DND-41 (cell line): ENCODE results near the gene WNT9B.

Experiments
- ATAC-seq: fragments of 200-7000 bp; cut with Tn5 transposase; 3 replicates; pipeline ENCODE4 v1.9.1; 2021; ENCODE audit warnings: low read depth; ENCODE audit not compliant: insufficient read depth
- DNase-seq: peaks from one replicate; pipeline ENCODE4 v3.0.0-alpha.2; 2020
- H2AFZ ChIP-seq: 2 replicates; pipeline ENCODE4 v1.6.0; 2012; ENCODE audit warnings: low read depth, low read length
- H3K27ac ChIP-seq: 2 replicates; pipeline ENCODE4 v1.5.1; 2012; ENCODE audit warnings: low read length, inconsistent platforms
- H3K27me3 ChIP-seq: fragments of 200-600 bp; sonication (generic); 2 replicates; pipeline ENCODE4 v1.6.0; 2012; ENCODE audit warnings: low read length, mild to moderate bottlenecking, inconsistent platforms; ENCODE audit not compliant: insufficient read depth, poor library complexity
- H3K36me3 ChIP-seq: 2 replicates; pipeline ENCODE4 v1.5.1; 2012; ENCODE audit warnings: low read length, inconsistent platforms; ENCODE audit not compliant: insufficient read depth
- H3K4me1 ChIP-seq: 2 replicates; pipeline ENCODE4 v1.5.1; 2012; ENCODE audit warnings: mild to moderate bottlenecking, low read length; ENCODE audit not compliant: insufficient read depth
- H3K4me2 ChIP-seq: 2 replicates; pipeline ENCODE4 v1.6.0; 2012; ENCODE audit warnings: mild to moderate bottlenecking, moderate library complexity, low read length, inconsistent platforms; ENCODE audit not compliant: insufficient read depth
- H3K4me3 ChIP-seq, 2 experiments: fragments of 200-600 bp in 1 of 2; shearing (Covaris generic) in 1 of 2; 2 replicates each; pipeline ENCODE4 v1.5.1; 2012 to 2016; ENCODE audit warnings: inconsistent platforms in 2 of 2, low read length in 2 of 2, mild to moderate bottlenecking in 2 of 2, low read depth in 1 of 2, moderate library complexity in 1 of 2
- H3K79me2 ChIP-seq: 2 replicates; pipeline ENCODE4 v1.6.0; 2012; ENCODE audit warnings: low read length, inconsistent platforms; ENCODE audit not compliant: insufficient read depth
- H3K9ac ChIP-seq: 2 replicates; pipeline ENCODE4 v1.6.0; 2012; ENCODE audit warnings: low read depth, mild to moderate bottlenecking, inconsistent platforms, low read length, moderate library complexity
- H3K9me3 ChIP-seq: 2 replicates; pipeline ENCODE4 v1.5.1; 2012; ENCODE audit warnings: low read length, moderate library complexity, mild to moderate bottlenecking, inconsistent platforms; ENCODE audit not compliant: insufficient read depth, severe bottlenecking
- H4K20me1 ChIP-seq: 2 replicates; pipeline ENCODE4 v1.6.0; 2012; ENCODE audit warnings: low read length; ENCODE audit not compliant: insufficient read depth
- CTCF ChIP-seq: IDR thresholded peaks from 2 replicates; pipeline ENCODE4 v1.5.1; 2012; ENCODE audit warnings: borderline replicate concordance, low read length, moderate library complexity, mild to moderate bottlenecking; ENCODE audit not compliant: poor library complexity, severe bottlenecking; ENCODE audit errors: extremely low read depth
- EZH2 ChIP-seq: IDR thresholded peaks from 3 replicates; pipeline ENCODE4 v1.6.1; 2012; ENCODE audit warnings: borderline replicate concordance, low read depth, mild to moderate bottlenecking, moderate library complexity, low read length, inconsistent platforms; ENCODE audit not compliant: severe bottlenecking

Gene WNT9B

GRCh38 chr17:46874906-46875305, 23.5 kb downstream of the WNT9B start:
- Histone ChIP-seq H3K4me3 (no peak overlapping the region), H3K27me3 (no peaks in the 10 kb centered on the region), H3K4me1 (peaks cover 4% of the 10 kb centered on the region), H3K27ac (no peak overlapping the region), H3K79me2 (no peaks in the 10 kb centered on the region), H3K9me3 (no peaks in the 10 kb centered on the region), H4K20me1 (no peaks in the 10 kb centered on the region), H3K36me3 (no peaks in the 10 kb centered on the region), H3K4me2 (no peak overlapping the region), H2AFZ (no peak overlapping the region), H3K9ac (no peak overlapping the region)
- ATAC-seq (no peak), DNase-seq (no peak)
- no peak for TF ChIP-seq EZH2

GRCh38 chr17:46875849-46876352, 24.5 kb downstream of the WNT9B start:
- Histone ChIP-seq H3K27ac (no peak overlapping the region), H3K36me3 (no peaks in the 10 kb centered on the region), H3K4me1 (peaks cover 4% of the 10 kb centered on the region), H4K20me1 (no peaks in the 10 kb centered on the region), H3K27me3 (no peaks in the 10 kb centered on the region), H3K9me3 (no peaks in the 10 kb centered on the region), H3K4me2 (no peak overlapping the region), H2AFZ (no peak overlapping the region; the same call in 1 of the 2 replicates), H3K9ac (no peak overlapping the region), H3K79me2 (no peaks in the 10 kb centered on the region), H3K4me3 (no peak overlapping the region)
- TF ChIP-seq EZH2 (no peak), CTCF (no peak)
- no peak for DNase-seq
- ATAC-seq: no peak

GRCh38 chr17:46876353-46876887, 25.0 kb downstream of the WNT9B start:
- Histone ChIP-seq H3K79me2 (no peaks in the 10 kb centered on the region), H3K4me1 (peaks cover 4% of the 10 kb centered on the region), H3K4me3 (no peak overlapping the region), H2AFZ (no peak overlapping the region), H3K36me3 (no peaks in the 10 kb centered on the region), H3K27me3 (no peaks in the 10 kb centered on the region), H3K9ac (no peak overlapping the region), H3K27ac (no peak overlapping the region), H3K4me2 (no peak overlapping the region), H4K20me1 (no peaks in the 10 kb centered on the region), H3K9me3 (no peaks in the 10 kb centered on the region)
- TF ChIP-seq CTCF (peak; percentile 26), EZH2 (no peak)
- DNase-seq: no peak
- ATAC-seq: no peak

GRCh38 chr17:46876926-46877325, 25.5 kb downstream of the WNT9B start:
- Histone ChIP-seq H3K9me3 (no peaks in the 10 kb centered on the region), H3K27me3 (no peaks in the 10 kb centered on the region), H3K79me2 (no peaks in the 10 kb centered on the region), H4K20me1 (no peaks in the 10 kb centered on the region), H3K27ac (no peak overlapping the region), H3K4me2 (no peak overlapping the region), H3K4me1 (peaks cover 4% of the 10 kb centered on the region), H3K9ac (no peak overlapping the region), H3K4me3 (no peak overlapping the region), H3K36me3 (no peaks in the 10 kb centered on the region), H2AFZ (no peak overlapping the region)
- DNase-seq (no peak), ATAC-seq (no peak)
- TF ChIP-seq EZH2 (no peak), CTCF (no peak)
